CD4-positive, alpha-beta T cell treated with Interferon alpha-2 for 1 hour (primary cell): ENCODE results near the gene EML3.
"Not testable (repeated sequence)": the region's sequence is repeated elsewhere in the genome, so short reads cannot be mapped to it uniquely, and the experiment has no call there.

Experiments
- DNase-seq, 2 donors: peaks; one replicate each; pipeline ENCODE4 v3.0.0-alpha.2; 2020 to 2022

Gene EML3

DNA sequence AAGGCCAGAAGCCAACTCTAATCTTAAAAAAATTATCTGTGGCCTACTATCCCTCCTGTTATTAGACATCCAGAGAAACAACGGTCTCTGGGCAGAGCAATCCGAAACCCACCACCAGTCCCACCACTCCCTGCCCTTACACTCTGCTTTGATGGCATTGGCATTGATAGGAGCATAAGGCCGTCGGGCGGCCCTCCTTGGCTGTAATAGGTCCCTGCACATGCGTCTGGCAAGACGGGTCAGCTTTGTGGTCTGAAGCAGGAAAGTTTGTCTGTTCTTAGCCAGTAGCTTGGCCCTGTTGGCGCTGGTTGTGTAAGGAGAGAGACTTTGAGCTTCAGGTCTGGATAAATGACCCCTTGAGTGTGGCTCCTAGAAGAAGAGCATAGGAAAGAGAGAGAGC, 17.5 kb downstream of the EML3 start:
- DNase-seq = no peak

DNA sequence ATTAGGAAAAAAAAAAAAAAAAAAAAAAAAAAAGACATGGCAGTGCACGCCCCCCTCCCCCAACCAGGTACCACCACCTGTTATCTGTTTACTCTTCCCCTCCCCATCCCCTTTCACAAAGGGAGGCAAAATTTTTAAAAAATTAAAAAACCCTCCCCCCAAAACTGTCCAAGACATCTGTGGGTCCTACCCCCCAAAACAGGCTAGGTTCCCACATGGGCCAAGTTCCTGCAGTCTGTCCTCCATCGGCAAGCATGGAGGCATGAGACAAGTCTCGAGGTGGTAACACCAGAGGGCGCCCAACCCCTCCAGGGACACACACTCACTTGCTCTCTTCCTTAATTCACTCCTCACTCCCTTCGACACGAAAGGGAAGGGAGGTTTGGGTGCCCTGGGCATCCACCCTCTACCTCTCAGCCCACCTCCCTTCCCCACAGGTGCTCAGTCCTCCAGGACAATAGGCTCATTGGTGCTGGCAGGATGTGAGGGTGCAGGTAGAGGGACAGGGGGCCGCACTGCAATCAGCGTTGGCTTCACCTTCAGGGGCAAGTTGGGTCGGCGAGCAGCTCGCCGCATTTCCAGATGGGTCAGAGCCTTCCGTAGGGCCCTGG, 19.0 kb downstream of the EML3 start:
- DNase-seq = peak; percentile 81 to 85

DNA sequence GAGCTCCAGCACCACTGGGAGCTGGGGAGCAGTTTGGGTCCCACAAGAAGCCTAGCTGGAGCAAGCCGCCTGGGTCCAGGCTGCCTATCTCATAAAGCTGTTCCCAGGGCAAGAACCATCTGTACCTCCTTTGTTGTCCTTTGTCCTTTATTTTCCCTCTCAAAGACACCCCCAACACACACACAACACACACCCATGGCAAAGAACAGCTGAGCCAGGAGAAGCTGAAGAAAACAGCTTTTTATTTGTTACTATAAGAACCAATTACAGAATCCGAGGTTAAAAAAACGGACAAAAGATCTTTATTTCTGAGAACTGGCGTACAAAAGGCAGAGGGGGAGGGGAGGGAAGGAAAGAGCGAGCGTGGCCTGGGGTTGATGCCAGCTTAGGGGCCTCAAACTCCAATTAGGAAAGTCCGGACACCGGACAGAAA, 19.6 kb downstream of the EML3 start:
- DNase-seq = no peak

DNA sequence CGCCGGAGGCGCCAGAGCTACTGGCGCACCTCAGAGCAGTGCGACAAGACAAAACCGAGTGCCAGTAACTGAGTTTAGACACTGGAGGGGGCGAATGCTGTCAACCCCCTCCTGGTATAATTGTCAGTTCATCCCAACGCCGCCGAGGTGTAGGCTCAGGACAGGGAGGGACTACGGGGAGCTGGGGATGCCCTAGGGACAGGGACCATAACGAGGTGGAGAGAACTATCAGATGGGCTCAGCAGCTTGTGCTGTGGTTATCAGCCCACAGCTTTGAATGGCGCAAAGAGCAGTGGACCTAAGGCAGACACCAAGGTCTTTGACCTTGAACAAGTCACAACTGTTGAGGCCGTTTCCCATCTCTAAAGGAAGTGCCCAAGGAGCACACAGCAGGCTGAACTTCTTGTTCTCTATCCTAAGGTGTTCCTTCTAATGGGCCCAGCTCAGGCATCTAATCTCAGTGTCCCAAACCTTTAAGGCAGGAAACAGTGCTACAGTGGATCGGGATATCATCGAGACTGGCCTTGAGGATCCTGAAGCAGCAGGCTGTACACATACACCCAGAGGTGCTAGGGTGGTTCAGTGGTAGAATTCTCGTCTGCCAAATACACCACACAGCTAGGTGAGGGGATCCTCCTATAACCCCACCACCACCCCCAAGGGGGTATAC, 20.3 kb downstream of the EML3 start:
- no peak for DNase-seq

DNA sequence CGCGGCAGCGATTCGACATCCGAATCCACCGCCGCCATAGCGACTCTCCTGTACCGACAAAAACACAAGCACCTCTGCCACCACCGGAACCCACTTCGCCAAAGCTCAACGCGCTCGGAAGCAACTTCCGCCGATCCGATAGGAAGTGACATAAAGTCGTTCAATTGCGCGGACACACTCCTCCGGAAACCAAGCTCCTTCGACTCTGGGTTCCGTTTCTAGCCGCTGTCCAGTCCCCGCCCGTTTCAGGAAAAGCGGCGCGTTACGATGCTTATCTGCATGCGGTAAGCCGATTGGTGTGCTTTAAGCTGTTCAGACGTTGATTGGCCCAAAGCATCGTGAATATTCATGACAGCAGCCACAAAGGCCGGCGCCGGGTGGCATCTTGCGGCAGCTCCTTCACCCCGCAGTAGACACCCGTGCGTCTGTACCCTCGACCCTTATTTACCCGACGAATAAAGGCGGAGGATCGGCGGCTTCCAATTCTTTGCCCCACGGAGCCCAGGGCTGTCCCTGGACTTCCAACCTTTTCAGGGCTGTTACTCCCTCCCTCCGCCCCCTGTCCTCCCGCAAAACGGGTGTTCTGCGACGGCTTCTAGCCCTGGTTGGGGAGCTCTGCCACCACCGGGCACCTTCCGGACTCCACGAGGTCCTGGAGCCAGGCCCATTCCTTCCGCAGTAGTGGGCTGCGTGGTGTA, 21.0 kb downstream of the EML3 start, which contains the start of gene TUT1:
TUT1 (minus strand) TSS at position 76 of the 698 bp plus-strand sequence; CDS start at position 38, 38 bp downstream.
- DNase-seq = peak; percentile 98 to 99

DNA sequence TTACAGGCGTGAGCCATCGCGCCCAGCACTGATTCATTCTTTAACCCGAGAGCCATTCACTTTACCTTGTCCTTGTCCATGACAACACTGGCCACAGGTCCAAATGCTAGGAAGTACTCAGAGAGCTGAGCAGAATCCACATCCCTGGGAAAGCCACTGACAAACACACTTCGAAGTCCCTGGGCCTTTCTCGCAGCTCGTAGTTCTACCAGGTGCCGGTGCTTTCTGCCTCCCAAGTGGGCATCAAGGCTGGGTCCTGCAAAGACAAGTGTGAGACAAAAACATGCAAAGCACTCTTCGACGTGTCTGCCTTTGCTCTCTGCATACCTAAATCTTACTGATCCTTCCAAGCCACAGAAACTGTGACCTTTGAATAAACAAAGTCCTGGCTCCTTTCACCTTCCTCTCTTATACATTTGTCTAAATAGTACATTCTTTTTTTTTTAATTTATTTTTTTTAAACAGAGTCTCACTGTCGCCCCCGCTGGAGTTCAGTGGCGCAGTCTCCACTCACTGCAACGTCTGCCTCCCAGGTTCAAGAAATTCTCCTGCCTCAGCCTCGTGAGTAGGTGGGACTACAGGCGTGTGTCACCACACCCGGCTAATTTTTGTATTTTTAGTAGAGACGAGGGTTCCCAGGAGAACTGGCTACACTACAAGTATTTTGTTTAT, 23.5 kb downstream of the EML3 start:
- peak; percentile 21 to 40 for DNase-seq

DNA sequence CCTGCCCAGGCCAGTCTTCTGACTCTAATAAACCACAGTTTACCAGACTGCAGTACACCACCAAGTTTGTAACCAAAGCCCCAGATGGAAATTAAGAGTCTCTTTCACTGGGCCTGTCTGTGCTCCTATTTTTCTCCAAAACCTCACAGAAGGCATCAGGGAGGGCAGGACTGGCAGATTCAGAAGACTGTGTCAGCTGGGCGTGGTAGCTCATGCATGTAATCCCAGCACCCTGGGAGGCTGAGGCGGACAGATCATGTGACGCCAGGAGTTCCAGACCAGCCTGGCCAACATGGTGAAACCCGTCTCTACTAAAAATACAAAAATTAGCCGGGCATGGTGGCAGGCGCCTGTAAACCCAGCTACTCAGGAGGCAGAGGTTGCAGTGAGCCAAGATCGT, 27.2 kb downstream of the EML3 start:
- DNase-seq = not testable (repeated sequence)

DNA sequence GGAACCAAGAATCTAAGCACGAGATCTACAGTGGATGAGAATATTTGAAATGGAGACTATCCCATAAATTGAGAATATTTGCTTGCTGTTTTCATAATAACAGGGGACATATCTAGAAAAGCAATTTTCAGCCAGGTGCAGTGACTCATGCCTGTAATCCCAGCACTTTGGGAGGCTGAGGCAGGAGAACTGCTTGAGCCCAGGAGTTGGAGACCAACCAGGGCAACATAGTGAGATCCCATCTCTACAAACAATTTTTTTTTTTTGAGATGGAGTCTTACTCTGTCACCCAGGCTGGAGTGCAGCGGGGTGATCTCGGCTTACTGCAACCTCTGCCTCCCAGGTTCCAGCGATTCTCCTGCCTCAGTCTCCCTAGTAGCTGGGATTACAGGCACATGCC, 30.8 kb downstream of the EML3 start:
- DNase-seq = not testable (repeated sequence)

DNA sequence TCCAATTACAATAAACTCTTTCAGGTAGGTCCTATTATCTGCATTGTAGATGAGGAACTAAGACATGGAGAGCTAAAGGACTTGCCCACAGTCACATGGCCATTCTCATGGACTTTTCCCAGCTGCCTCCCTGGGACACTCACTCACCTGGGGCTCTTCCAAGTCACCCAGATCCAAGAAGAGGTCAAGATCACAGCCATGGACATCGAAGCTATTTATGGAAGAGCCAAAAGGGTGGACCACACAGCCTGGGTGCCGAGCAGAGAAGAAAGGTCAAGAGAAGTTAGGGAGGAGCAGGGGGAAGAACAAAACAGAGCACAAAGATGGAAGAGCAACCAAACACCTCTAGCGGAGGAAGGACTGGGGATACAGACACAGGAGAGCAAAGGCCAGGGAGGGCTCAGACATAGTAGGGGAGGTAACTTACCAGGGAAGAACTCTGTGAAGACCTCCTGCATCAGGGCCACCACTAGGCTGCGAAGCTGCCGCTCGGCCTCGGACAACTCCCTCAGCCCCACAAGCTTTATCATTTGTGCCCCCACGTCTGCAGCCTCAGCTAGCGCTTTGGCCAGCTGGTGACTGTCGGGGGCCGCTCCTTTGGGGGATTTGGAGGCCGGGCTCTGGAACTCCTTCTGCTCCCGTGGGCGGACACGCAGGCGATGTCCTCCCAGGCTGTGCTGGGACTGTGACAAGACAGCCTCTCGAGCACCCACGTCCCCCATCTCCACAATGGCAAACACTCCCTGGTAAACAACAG, 31.4 kb downstream of the EML3 start:
- DNase-seq = no peak

DNA sequence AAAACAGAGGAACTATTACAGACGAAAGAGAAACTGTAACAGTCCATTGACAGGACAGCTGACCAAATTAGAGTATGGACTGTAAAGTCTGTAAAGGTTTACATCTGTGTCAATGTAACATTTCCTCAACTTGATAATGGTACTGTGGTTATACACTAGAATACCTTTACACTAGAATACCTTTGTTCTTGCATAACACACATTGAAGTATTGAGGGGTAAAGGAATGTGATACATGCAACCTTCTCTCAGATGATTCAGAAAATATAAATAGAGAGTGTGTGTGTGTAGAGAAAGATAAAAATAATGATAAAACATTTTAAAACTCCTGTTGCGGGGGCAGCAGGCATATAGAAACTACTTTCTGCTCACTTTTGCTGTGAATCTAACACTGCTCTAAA, 33.3 kb downstream of the EML3 start:
- no peak for DNase-seq

DNA sequence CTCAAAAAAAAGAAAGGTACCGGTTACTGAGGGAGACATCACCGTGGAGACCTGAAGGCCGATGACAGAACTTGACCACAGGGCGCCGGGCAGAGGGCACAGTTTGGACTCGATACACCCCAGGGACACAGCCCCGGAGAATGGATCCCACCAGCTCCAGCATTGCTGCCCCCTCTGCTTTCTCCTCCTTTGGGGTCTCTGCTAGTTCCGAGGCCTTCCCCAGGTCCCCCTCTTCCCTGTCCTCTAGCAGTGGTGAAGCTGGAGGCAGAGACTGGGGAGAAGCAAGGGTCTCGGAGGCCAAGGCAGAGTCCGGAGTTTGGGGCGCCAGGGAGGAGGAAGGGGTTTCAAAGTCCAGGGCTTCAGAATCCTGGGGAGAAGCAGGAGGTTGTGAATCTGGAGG, 34.0 kb downstream of the EML3 start:
- no peak for DNase-seq

DNA sequence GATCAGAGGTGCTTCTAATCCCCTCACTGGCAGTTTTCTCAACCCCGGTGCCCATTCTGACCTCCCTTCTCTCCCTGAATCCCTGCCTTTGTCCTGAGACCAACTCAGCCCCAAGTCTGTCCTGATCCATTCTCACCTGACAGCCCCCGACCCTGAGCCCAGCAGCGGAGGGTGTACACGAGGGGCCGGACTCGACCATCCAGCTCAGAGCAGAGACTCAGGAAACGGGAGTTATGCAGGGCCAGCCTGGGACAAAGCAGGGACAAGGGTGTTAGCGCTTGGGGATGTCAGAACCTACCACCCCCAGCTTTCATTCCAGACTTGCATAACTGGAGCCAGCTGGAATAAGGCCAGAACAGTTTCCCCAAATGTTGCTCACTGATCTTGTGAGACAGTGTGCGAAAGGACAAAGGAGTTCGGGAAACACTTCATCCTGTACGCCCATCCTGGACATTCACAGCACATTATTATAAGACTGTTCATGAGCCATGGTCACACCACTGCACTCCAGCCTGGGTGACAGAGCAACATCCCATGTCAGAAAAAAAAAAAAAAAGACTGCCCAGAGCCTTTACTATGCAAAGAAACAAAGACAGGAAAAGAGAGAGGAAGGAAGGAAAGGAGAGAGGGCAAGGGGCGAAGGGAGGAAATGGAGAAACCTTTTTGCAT, 35.4 kb downstream of the EML3 start:
- DNase-seq = no peak

DNA sequence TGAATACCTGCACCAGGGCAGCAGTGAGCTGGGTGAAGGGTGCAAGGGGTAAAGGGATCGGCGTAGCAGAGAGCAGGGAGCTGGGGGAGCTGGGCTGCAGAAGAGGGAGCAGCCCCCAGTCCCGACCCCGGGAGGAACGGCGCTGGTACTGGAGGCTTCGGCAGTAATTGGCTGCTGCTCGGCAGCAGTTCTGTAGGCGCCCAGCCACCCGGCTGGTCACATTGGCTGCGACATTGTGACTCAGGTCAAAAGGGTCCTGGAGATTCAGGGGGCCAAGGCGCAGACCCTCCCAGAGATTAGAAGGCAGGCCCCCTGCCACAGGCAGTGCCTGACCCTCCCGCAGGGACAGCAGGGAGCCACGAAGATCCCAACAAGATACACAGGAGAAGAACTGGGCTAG, 36.7 kb downstream of the EML3 start:
- no peak for DNase-seq

DNA sequence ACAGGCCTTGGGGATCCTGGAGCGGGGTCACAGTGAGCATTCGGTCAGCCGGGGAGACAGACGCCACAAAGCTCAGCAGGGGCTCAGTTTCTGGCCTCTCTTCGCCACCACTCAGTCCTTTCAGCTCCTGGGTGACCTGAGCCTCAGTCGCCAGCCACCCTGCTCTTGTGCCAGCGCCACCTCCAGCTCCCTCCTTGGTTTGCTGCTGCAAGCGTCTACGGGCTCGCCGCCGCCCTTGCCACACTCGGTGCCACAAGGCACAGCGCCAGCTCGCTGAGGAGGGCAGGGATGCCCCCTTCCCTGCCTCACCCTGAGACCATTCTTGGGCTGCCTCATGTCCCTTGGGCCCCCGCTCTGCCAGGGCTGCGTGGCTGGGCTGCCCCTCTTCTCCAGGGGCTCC, 37.4 kb downstream of the EML3 start:
- DNase-seq = no peak

DNA sequence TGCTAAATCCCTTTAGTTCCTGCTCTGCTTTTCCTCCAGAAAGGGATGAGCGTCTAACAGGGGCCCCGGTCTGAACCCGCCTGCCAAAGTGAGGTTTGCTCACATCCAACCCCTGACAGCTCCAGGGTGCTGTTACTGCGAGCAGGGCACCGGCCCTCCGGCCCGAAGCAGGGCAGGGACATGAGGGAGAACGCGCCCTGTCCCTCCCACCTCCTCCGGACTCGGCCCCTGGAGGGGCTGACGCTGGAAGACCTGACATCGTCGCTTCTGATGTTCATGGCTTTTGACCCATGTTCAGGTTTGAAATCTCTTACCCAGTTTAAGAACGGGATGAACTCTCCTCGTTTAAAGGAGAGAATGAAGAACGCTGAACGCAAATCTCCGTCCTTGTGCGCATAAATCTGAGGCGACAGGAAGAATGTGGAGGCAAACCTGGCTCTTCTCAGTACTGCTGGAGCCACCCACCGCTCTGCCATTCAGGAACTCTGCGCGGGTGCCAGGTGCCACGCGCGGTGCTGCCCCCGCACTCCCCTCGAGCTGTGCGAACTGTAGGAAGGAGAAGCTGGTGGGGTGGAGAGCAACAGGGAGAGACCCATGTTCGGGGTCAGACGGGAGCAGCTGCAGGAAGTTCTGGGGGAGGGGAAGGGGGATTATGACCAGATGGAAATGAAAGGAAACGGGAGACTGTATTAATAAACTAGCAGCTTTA, 38.1 kb downstream of the EML3 start:
- no peak for DNase-seq

DNA sequence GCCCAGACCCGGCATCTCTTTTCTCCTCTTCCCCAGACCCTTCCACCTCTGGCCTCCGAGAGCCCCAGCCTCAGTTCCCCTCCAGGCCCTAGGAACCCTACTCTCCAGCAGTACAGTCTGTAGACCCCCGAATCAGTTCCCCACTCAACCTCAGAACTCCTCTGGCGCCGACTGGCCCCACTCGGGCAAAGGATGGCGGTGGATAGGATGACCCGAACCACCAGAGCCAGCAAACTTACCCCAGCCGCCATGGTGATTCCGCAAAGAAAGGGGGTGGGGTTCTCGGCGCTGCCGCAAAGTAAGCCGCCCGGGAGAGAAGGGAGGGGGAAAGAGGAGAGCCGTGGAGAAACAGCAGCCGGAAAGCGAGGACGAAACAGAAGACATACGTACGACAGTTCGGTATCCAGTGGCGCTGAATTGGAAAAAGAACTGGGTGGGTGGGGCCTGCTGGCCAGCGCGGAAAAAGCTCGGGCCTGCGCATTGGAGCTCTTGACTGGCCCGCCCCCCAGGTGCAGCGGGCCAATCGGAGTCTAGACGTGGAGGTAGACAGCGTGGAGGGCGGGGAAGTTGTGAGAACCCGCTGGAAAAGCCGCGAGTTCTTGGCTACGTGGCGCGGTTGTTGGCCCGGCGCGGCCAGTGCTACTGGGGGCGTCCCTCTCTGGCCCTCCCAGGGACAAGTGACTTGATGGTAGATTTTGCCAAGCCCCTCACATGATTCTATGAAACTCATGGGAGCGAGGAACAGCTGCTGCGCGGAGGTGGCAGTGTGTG, 38.8 kb downstream of the EML3 start, which contains the start of gene EEF1G:
EEF1G (minus strand) TSS at position 300 of the 771 bp plus-strand sequence; CDS start at position 251, 49 bp downstream.
- peak; percentile 99 to 100 for DNase-seq

DNA sequence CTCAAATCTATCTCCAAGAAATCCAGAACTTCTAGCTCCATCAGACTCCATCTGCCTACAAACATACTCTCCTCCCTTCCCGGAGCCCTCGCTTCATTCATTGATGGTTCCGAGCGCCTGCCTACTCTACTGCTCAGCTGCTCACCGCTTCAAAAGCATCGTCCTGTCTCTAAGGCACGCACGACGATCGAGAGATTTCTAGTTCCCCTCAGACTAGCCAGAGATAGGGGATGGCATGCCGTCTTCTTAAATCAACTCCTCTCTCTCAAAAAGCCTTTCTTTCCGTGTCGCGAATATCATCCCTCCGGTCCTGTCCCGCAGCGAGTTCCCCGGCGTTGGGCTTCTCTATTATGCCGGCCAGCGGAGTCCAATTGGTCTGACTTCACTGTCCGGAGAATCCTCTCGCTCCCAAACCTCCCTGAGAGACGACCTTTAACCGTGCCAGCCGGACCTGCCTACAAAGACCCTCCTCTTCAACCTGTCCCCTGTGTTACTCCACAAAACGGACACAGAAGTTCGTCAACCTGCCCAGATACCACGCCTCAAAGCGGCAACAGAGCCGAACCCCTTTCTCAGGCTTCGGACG, 39.5 kb downstream of the EML3 start:
- DNase-seq = peak in 1 of 2 donors; percentile 43

DNA sequence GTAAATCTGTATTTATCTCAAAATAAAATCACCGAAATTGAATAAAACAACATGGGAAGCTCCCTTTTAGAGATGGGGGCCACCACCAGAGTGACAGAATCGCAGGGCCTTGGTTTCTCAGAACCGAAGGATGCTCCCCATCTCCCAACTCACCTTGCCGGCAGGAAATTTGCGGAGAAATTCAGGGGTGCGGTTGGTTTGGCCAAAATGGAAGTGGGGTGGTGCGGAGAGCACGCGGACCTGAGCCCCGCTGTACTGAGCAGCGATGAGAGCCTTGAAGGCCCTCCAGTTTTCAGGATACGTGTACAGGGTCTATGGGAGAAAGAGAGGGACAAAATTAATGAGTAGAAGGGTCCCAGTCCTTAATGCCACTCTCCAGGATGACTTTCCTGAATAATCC, 40.1 kb downstream of the EML3 start:
- DNase-seq = no peak

DNA sequence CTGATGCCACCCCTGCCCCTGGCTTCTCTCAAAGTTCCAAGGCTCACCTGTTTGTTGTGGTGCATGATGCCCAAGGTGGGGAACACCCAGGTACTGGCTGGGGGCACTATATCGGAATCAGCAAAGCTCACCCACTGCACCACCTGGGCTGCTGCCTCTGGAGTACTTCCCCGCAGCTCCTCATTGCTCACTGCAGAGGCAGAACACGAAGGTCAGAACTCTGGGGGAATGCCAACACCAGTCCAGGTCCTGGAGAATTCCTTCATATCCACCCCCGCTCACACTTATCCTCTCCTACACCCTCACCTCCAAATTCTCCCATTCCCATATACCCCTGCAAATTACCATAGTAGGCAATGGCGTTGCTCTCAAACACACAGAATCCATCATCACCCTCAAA, 41.1 kb downstream of the EML3 start:
- not testable (repeated sequence) for DNase-seq

DNA sequence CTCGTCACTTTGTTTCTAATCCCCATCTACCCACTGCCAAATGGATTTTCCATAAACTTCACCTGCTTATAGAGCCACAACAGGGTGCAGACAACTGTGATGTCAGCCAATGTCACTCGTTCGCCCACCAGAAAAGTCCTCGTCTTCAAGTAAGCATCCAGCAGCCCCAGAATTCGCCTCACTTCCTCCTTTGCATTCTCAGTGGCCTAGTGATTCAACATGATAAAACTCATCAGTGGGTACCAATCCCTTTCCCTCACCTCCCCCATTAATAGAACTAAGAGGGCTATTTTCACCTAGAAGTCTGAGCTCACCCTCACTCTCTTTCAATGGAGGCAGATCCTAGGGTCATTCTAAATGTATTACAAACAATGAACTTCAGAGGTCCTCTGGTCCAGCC, 41.7 kb downstream of the EML3 start:
- DNase-seq = not testable (repeated sequence)
